GM18526 (cell line): ENCODE measurements around the gene GLB1L.

Experiments
- POLR2A ChIP-seq: IDR thresholded peaks from 3 replicates; pipeline ENCODE4 v1.6.1; 2011; ENCODE audit not compliant: insufficient read length; ENCODE audit errors: extremely low read depth

GLB1L gene

DNA sequence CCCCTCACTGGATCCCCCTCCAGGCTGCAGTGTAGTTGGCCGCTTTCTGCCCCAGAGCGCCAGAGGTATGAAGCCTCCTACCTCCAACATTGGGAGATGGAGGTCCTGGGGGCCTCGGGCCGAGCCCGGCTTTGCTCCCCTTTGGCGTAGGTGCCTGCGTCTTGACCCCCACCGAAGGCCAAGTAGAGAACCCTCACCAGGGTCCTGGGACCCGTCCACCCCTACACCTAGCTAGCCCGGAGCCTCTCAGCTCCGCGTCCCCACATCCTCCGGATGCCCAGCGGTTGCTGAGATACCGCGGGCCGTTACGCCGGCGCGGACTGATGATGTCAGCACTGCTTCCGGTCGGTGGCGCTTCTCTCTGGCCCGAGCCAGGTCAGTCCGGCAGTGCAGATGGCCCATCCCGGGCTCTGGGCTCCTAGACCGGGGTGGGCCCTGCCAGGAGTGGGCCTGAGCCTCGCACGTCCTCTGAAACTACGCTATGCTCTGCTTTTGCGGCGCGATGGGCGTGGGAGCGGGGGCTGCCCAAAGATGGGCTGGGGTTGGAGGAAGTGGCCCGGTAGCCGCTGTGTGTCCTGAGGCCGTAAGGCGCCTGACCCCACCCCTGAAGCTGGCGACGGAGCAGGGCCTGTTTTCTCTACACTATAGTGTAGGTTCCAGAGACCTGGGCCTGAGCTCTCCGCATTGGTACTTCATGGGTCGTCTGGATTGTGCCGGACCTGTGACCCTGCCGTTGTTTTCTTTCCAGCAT lies at the start of gene GLB1L, which contains the start of gene STK16:
GLB1L (minus strand) TSS at position 297 of the 751 bp plus-strand sequence. CDS start 1,871 bp downstream, outside the sequence.
STK16 (plus strand) TSS at position 332 of the 751 bp plus-strand sequence. CDS start 521 bp downstream, outside the sequence.
- peak; percentile 79 for TF ChIP-seq POLR2A

DNA sequence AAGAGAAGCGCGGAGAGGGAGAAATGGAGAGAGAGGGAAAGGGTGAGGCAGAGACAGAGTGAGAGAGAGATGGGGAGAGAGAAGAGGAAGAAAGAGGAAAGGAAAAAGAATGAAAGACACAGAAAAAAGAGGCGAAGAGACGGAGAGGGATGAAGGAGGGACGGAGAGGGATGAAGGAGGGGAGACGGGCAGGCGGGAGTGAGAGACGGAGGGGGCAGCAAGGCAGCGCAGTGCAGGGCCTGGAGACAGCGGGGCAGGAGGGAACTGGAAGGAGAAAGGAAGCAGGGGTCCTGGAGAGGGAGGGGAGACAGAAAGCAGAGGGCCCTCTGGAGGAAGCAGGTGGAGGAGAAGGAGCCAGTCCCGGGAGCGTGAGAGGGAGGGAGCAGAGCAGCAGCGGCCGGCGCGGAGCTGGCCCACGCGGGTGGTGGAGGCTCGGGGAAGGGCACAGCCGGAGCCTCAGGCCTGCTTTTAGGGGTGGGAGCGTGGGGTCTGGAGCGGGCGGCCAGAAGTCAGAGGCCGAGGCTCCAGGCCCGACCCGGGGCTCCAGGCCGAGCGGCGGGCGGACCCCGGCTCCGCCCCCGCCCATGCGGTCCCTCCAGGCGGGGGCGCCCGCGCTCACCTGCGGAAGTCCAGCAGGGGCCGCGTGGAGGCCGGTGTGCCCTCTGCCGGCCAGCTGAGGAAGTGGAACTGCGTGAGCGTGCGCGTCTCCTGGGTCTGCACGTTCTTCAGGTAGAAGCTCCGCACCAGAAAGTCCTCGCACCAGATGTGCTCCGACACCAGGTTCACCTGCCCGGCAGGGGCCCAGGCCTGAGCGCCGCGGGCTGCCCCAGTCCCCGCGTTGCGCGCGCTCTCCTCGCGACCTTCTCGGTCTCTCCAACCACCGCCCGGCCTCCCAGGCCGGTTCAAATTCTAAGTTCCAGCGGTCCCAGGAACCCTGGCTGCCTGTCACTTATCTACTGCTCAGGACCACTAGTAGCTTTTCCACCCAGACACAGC lies 49.4 kb upstream of the GLB1L start:
- peak; percentile 52 for TF ChIP-seq POLR2A

DNA sequence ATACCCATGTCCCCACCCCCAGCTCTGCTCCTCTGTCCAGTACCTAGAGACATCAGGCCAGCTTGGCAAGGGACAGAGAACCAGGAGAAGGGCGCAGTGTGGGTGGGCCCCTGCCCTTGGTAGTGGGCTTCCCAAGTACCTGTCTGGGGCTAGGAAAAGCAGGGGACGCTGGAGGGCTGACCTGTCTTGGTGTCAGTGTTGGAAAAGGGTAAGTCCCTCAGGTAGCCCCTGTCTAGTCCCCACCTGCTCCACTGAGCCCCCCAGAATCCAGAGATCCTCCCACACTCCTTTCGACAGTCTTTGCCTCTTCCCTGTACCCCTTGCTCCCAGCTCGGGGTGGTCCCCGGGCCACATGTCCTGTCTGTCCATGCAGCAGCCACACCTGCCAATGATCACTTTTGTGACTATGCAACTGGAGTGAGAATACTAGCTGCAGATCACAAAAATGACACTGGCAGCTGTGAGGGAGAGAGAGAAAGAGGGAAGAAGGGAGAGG lies 48.5 kb upstream of the GLB1L start:
- TF ChIP-seq POLR2A: no peak

DNA sequence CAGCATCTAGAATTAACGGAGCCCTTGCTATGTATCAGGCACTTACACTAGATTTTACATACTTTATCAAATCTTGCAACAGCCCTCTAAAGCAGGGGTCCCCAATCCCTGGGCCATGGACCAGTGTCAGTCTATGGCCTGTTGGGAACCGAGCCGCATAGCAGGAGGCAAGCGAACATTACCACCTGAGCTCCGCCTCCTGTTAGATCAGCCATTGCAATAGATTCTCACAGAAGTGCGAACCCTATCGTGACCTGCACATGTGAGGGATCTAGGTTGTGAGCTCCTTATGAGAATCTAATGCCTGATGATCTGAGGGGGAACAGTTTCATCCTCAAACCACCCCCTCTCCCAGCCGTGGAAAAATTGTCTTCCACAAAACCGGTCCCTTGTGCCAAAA lies 47.4 kb upstream of the GLB1L start:
- TF ChIP-seq POLR2A: no peak

DNA sequence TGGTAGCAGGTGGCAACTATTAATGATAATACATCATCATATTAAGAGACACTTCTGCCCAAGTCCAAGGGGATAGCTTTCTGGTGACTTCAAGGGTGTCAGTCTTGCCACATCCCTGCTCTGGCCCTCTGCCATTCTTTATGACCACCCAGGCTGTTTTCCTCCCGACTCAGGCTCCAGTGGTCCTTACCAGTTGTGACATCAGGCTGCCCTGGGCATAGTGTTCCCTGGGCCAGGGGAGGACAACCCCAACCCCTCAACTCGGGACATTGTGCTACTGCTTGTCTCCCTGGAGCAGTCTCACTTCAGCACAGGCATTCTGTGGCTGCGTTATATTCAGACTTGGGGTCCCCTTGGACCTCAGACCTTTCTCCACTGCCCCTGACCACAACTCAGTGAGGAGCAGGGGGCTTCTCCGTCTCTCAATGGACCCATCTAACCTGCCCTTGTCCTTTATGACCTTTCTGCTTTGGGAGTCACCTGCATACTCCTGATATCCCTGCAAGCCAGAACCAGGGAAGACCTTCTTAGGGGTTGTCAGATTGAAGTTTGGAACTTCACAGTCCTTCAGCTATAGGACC lies 46.8 kb upstream of the GLB1L start:
- TF ChIP-seq POLR2A: no peak

DNA sequence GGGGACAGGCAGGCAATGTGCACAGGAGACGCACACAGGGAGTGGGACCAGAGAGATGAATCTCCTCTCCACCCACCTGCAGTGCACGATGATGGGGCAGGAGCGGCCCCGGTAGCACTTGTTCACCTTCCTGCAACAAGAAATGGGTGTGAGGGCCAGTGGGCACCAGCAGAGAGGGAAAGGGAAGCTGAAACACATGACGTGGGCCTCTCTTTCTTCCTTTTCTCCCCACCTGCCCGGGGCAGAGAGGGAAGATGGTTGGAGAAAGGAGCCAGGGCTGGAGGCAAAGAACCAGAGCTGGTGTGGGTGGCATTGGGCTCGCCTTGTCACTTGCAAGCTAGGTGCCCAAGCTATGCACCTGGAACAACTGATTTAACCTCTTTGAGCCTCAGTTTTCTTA lies 46.1 kb upstream of the GLB1L start:
- no peak for TF ChIP-seq POLR2A

DNA sequence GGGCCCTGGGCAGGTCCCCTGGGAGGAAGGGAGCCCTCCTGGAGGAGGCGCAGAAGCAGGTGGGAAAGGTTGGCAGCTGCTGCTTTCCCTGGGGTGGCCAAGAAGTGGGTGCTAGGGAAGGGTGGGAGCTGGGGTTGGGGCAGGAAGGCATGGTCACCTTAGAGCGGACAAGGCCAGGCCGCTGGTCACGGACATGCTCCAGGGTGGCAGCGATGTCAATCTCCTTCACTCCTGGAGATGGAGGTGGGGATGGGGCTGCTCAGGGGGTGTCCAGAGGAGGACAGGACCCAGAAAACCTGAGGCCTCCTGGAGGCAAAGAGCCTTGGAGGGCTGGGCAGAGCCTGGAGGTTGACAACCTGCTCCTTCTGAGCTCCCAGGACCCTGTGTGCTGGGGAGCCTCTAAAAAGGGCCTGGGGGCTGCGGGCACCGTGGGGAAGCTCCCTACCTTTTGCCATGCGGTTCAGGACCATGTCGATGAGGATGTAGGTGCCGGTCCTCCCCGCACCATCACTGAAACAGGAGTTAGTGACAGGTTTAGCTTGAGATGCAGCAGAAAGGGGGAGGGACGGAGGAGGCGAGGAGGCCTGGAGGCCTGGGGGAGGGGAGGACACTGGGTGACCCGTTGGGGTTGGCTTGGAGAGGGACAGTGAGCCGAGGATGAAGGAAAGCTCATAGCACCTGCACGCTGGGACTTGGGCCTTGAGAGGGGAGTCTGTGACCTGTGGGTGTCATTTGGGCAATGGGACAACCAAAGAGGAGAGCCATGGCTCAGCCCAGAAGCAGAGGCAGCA lies 45.3 kb upstream of the GLB1L start:
- no peak for TF ChIP-seq POLR2A

DNA sequence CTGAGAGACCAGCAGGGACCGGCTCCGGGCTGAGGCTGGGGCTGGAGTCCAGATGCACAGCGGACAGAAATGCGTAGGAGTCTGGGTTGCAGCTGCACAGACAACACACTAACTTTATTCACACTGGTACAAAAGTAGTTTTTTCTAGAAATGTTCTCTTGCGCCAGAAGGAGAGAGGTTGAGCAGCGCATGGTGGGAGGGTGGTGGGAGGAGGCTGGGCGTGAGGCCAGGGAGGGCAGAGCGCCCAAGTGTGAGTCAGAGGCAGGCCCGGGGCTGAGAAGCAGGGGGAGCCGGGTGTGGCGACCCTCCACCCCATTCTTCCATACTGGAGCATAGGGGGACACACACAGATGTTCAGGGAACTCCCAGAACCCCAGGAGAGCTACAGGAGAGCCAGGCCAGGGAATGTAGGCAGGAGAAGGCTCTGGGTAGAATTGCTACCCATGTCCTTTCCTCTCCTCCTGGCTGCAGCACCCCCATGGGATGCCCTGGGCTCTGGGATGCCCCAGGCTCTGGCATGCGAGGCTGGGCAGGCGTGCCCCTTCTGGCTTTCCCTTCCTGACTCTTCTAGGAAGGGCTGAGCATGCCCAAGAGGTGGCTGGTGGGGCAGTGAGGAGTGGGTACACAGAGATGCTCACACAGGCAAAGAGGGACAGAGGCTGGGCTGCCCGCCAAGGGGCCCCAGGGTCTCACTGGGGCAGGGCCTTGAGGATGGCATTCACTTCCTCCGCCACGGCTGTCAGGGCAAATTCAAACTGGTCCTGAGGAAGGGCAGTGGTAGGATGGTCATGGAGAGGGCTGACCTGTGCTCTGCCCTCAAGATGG lies 44.5 kb upstream of the GLB1L start:
- no peak for TF ChIP-seq POLR2A

DNA sequence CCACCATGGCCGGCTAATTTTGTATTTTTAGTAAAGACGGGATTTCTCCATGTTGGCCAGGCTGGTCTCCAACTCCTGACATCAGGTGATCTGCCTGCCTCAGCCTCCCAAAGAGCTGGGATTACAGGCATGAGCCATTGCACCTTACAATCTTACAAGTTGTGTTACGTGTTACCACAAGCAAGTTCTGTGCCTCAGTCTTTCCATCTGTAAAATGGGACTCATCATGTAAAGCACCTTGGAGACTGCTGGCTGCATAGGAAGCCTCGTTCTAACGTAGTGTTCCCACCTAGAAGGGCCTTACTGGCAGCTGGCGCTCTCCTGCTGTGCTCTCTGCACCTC lies 43.9 kb upstream of the GLB1L start:
- no peak for TF ChIP-seq POLR2A

DNA sequence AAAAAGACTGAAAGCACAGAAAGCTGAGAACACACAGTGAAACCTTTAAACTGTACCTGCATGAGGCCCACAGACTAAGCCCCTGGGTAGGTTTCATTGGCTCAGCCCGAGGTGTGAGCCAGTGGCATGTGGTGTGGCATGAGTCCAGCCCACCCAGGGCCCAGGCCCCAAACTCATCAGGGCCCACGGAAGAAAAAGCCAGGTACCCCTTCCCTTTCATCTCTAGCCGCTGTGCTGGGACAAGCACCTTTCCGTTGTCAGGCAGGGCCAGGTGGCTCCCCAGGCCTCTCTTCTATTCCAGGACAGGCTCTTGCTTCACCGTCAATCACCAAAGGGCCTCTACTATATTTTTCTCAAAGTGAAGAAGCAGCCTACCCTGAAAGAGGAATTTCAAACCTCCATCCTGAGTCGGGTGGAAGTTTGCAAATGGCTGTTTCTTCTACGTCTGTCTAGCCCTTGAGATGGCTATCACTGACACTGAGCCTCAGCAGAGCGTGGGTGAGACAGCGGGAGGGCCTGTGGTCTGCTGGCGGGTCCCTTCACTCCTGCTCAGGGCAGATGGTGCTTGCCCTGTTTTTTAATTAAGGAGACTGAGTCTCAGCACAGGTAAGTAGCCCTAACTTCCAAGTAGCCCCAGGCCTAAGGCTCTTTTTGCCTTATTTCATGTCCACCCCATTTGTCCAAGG lies 42.5 kb upstream of the GLB1L start:
- TF ChIP-seq POLR2A: no peak

DNA sequence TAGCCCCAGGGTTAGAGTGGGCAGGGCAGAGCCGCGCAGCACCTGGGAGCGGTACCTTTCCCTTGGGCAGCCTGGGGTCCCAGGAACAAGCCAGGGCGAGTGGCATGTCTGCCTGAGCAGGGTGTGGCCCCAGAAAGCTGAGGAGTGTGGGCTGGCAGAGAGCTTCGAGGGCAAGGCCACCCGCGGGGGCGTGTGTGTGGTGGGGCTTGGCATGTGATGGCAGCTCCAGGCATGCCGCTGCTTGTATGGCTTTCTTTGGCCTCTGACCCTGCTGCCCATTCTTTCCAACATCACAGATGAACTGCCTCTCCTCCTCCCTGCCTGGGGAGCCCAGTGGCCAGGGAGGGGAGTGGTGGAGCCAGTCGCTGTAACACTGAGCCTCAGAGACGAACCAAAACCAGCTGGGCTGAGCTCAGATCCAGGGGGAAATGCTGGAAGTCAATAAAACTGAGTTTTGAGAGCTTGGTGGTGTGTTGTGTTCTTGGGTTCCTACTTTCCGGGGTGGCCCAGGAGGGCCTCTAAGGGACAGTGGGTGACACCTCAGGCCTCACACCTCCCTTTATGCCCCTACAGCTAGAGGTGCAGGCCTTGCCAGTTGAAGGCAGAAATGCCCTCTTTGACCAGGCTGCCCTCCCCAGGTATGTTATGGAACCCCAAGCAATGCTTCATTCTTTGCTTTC lies 41.3 kb upstream of the GLB1L start:
- TF ChIP-seq POLR2A: no peak

DNA sequence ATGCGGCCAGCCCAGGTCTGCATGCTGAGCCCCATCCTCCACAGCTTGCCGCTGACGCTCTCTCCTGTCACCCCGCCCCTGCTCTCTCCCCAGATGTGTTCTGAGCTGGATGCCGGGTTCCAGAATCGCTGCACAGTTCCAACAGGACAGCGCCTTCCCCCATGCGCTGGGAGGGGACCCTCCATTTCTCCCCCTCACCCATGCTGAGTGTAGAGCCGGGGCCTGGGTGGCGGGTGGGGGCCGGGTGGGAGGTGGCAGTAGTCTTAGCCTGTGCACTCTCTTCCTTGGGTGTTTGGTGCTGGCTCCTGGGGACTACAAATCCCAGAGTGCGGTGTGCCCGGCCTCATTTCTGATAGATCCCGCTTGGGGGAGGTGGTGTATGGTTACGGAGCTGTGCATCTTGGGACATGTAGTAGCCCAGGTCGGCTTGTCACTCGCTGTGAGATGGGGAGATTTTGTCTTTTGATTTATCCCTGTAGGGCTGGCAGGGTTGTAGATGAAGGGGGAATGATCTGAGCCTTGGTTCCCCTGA lies 40.7 kb upstream of the GLB1L start:
- no peak for TF ChIP-seq POLR2A

DNA sequence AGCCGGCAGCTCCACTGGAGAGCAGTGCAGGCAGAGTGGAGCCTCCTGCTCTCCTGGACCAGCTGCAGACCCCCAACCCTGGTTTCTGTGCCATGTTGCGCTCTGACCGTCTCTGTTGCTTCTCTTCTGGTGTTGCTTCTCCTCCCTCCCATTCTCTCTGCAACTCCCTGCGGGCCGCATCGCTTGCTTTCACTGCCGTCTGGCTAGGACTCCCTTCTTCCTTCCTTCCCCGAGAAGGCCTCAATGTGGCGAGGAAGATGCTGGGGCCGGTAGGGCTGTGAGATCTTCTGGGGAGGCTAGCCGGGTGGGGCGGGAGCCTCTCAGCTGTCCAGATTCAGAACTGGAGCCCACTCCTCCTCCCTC lies 40.1 kb upstream of the GLB1L start:
- TF ChIP-seq POLR2A: no peak
